Naive thymus-derived CD4-positive, alpha-beta T cell (primary cell): ENCODE data around the gene ACTN2. TPM values are rescaled to one million over a fixed set of nuclear protein-coding genes. Genes with fewer than 3 reads are reported as not detected.

Experiments used
- ATAC-seq: fragments of 150-1000 bp; cut with Tn5 transposase; 2 replicates; pipeline ENCODE4 v1.10.0; 2021; ENCODE audit warnings: mild to moderate bottlenecking, moderate library complexity
- CTCF ChIA-PET: fragments of 350-600 bp; sonication (Branson Sonifier 250); formaldehyde crosslinking; loops from one replicate; lab custom pipeline; 2021; ENCODE audit warnings: antibody characterized with exemption; lab: Charles Lee
- POLR2A ChIA-PET: fragments of 350-600 bp; sonication (Branson Sonifier 250); formaldehyde crosslinking; loops from one replicate; lab custom pipeline; 2021; ENCODE audit warnings: antibody characterized with exemption, inconsistent platforms; lab: Charles Lee
- DNase-seq, 9 donors: peaks; one replicate each; pipeline versions ENCODE4 v3.0.0 to v3.0.0-alpha.2; 2020 to 2022; ENCODE audit warnings: mixed read lengths in 1 of 9
- H3K27ac ChIP-seq: one replicate; pipeline ENCODE4 v1.7.0; 2013; ENCODE audit warnings: mild to moderate bottlenecking, low read depth, low read length, moderate library complexity
- H3K27me3 ChIP-seq, 2 donors: one replicate each; pipeline ENCODE4 v1.7.0; 2013; ENCODE audit warnings: low read length in 2 of 2, mild to moderate bottlenecking in 2 of 2, moderate library complexity in 2 of 2; ENCODE audit not compliant: control insufficient read depth in 2 of 2, insufficient read depth in 2 of 2
- H3K36me3 ChIP-seq, 3 experiments: 1 replicate in 2 of 3; 2 replicates in 1 of 3; pipeline ENCODE4 v1.7.0; 2013; ENCODE audit warnings: low read length in 3 of 3, mild to moderate bottlenecking in 3 of 3, moderate library complexity in 1 of 3; ENCODE audit not compliant: insufficient read depth in 3 of 3, control insufficient read depth in 2 of 3
- H3K4me1 ChIP-seq, 2 donors: one replicate each; pipeline ENCODE4 v1.7.0; 2013; ENCODE audit warnings: low read length in 2 of 2, mild to moderate bottlenecking in 2 of 2, moderate library complexity in 1 of 2; ENCODE audit not compliant: control insufficient read depth in 2 of 2, insufficient read depth in 2 of 2
- H3K4me3 ChIP-seq: 2 replicates; pipeline ENCODE4 v1.7.0; 2013; ENCODE audit warnings: mild to moderate bottlenecking, low read length
- H3K9me3 ChIP-seq, 3 experiments: 1 replicate in 2 of 3; 2 replicates in 1 of 3; pipeline ENCODE4 v1.7.0; 2013; ENCODE audit warnings: low read length in 3 of 3; ENCODE audit not compliant: control insufficient read depth in 2 of 3
- H3K27ac Mint-ChIP-seq, 9 donors: one replicate each; pipeline ENCODE4 v1.8.0; 2020 to 2022; ENCODE audit warnings: mixed read lengths in 9 of 9, mild to moderate bottlenecking in 8 of 9, moderate library complexity in 5 of 9, inconsistent platforms in 2 of 9
- H3K27me3 Mint-ChIP-seq, 5 donors: one replicate each; pipeline ENCODE4 v1.8.0; 2021 to 2022; ENCODE audit warnings: mixed read lengths in 5 of 5, mild to moderate bottlenecking in 1 of 5
- H3K36me3 Mint-ChIP-seq, 5 donors: one replicate each; pipeline ENCODE4 v1.8.0; 2020 to 2022; ENCODE audit warnings: mixed read lengths in 5 of 5, mild to moderate bottlenecking in 3 of 5, inconsistent platforms in 1 of 5
- H3K4me1 Mint-ChIP-seq, 7 donors: one replicate each; pipeline ENCODE4 v1.8.0; 2020 to 2022; ENCODE audit warnings: mixed read lengths in 7 of 7, mild to moderate bottlenecking in 3 of 7, inconsistent platforms in 1 of 7
- H3K4me3 Mint-ChIP-seq, 10 donors: one replicate each; pipeline ENCODE4 v1.8.0; 2020 to 2022; ENCODE audit warnings: mild to moderate bottlenecking in 10 of 10, mixed read lengths in 10 of 10, moderate library complexity in 6 of 10, inconsistent platforms in 2 of 10
- H3K9me3 Mint-ChIP-seq, 11 donors: one replicate each; pipeline ENCODE4 v1.8.0; 2020 to 2022; ENCODE audit warnings: mixed read lengths in 11 of 11, mild to moderate bottlenecking in 4 of 11, inconsistent platforms in 1 of 11, moderate library complexity in 1 of 11
- intact Hi-C, 2 donors: fragments of 100-400 bp; cut with micrococcal nuclease; formaldehyde crosslinking; loops; one replicate each; pipeline ENCODE4 v1.15.1; 2023
- polyA plus RNA-seq, 2 donors: library from polyadenylated mRNA; unstranded; fragments of 300-500 nt; fragmentation: Illumina TruSeq; gene quantifications; one replicate each; pipeline ENCODE4 v1.2.3, GENCODE V29; 2021
- total RNA-seq, 6 experiments: library from RNA in 5 of 6; stranded (reverse) in 5 of 6; gene quantifications; 1 replicate in 5 of 6; 2 replicates in 1 of 6; pipeline ENCODE4 v1.2.3 and lab custom pipeline; 2021 to 2026

ACTN2 gene
- total and polyA plus RNA-seq, 7 experiments from 2014 or later: not detected

DNA sequence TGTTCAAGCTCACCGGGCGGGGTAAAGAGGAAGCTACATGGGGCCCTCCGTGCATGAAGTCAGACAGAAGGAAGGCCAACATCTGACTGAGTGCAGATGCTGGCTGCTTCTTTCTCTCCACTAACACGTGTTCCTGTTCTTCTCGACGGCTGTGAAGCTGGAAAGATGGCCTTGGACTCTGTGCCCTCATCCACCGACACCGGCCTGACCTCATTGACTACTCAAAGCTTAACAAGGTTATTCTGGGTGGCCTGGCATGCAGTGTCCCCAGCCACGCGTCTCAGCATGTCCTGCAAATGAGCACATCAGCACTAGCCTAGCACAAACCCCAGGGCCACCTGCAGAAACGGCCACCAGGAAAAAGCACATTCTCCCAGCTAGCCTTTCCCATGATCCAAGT lies 41.2 kb downstream of the ACTN2 start:
- ChIA-PET CTCF (no interaction called here), POLR2A (no interaction called here)
- DNase-seq: no peak
- no peak overlapping the region for H3K27ac ChIP-seq
- Mint-ChIP-seq H3K9me3 (peaks cover 0 to 5% (median 0%) of the 10 kb centered on the region in 11 donors), H3K27ac (no peak overlapping the region), H3K4me3 (no peak overlapping the region), H3K27me3 (peaks cover 0 to 20% (median 2%) of the 10 kb centered on the region in 5 donors), H3K4me1 (no peaks in the 10 kb centered on the region), H3K36me3 (no peaks in the 10 kb centered on the region)
- ATAC-seq: no peak
- no peaks in the 10 kb centered on the region for H3K9me3 ChIP-seq
- no peaks in the 10 kb centered on the region for H3K27me3 ChIP-seq
- H3K4me1 ChIP-seq: no peaks in the 10 kb centered on the region
- no peaks in the 10 kb centered on the region for H3K36me3 ChIP-seq
- no peak overlapping the region for H3K4me3 ChIP-seq
- intact Hi-C loops: no loop called here

DNA sequence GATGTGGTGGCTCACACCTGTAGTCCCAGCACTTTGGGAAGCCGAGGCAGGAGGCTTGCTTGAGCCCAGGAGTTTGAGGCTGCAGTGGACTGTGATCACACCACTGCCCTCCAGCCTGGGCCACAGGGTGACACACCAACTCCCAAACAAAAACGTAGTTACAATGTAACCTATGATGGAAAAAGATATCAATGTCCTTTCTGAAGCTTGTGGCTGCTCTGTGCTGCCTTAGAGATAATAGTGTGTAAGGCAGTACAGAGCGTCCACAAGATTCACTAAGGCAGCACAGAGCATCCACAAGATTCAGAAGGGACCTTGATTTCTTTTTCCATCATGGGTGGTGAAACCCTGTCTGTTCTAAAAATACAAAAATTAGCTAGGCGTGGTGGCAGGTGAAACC lies 42.5 kb downstream of the ACTN2 start:
- Histone ChIP-seq H3K36me3 (no peaks in the 10 kb centered on the region), H3K9me3 (no peaks in the 10 kb centered on the region), H3K27ac (no peak overlapping the region), H3K27me3 (no peaks in the 10 kb centered on the region), H3K4me1 (no peaks in the 10 kb centered on the region), H3K4me3 (no peak overlapping the region)
- Mint-ChIP-seq H3K27ac (no peak overlapping the region), H3K36me3 (no peaks in the 10 kb centered on the region), H3K4me1 (no peaks in the 10 kb centered on the region), H3K9me3 (peaks cover 0 to 5% (median 0%) of the 10 kb centered on the region in 11 donors), H3K4me3 (no peak overlapping the region), H3K27me3 (peaks cover 0 to 20% (median 2%) of the 10 kb centered on the region in 5 donors)
- intact Hi-C loops: no loop called here
- POLR2A ChIA-PET: no interaction called here
- CTCF ChIA-PET: no interaction called here
- ATAC-seq (no peak), DNase-seq (no peak)

GRCh38 chr1:236733653-236734052 lies 47.4 kb downstream of the ACTN2 start:
- no peaks in the 10 kb centered on the region for H3K9me3 Mint-ChIP-seq
- Histone ChIP-seq H3K27me3 (no peaks in the 10 kb centered on the region), H3K4me1 (no peaks in the 10 kb centered on the region), H3K9me3 (no peaks in the 10 kb centered on the region), H3K36me3 (no peaks in the 10 kb centered on the region), H3K27ac (no peak overlapping the region), H3K4me3 (no peak overlapping the region)
- no peaks in the 10 kb centered on the region for H3K36me3 Mint-ChIP-seq
- H3K4me3 Mint-ChIP-seq: no peak overlapping the region
- ChIA-PET CTCF (no interaction called here), POLR2A (no interaction called here)
- H3K27me3 Mint-ChIP-seq: peaks cover 0 to 16% (median 0%) of the 10 kb centered on the region in 5 donors
- intact Hi-C loops: no loop called here
- H3K27ac Mint-ChIP-seq: no peak overlapping the region
- no peak for ATAC-seq
- DNase-seq: no peak
- peaks cover 0 to 3% (median 0%) of the 10 kb centered on the region in 7 donors for H3K4me1 Mint-ChIP-seq

DNA sequence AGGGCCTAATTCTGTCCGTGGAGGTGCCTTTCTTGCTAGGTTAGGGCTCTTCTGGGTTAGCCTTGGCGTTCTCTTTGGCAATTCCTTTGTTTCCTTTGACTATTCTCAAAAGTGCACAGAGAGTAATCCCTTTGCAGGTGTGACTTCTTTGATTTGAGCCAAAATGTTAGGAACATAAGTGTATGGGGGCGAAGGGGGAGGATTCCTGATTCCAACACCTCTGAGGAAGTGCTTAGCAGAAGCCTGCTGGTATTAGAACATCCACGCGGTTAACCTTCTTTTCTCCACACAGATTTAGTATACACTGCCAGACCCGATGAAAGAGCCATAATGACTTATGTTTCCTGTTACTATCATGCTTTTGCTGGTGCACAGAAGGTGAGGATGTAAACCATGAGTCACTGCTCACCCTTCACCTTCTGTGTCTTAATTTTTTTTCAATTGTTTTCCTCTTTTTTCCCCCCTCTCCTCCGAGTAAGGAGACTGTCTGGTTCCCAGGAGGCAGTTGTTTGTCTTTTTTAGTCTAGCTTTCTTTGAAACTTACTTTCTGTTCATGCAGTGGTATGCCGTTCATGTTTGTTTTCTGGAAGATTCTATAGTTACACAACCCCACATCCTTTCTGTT lies 48.0 kb downstream of the ACTN2 start:
- peaks cover 0 to 12% (median 0%) of the 10 kb centered on the region in 5 donors for H3K27me3 Mint-ChIP-seq
- no peak overlapping the region for H3K4me3 Mint-ChIP-seq
- Histone ChIP-seq H3K9me3 (no peaks in the 10 kb centered on the region), H3K4me1 (no peaks in the 10 kb centered on the region), H3K36me3 (no peaks in the 10 kb centered on the region), H3K4me3 (no peak overlapping the region), H3K27me3 (no peaks in the 10 kb centered on the region), H3K27ac (no peak overlapping the region)
- H3K9me3 Mint-ChIP-seq: no peaks in the 10 kb centered on the region
- ChIA-PET POLR2A (no interaction called here), CTCF (no interaction called here)
- no peaks in the 10 kb centered on the region for H3K36me3 Mint-ChIP-seq
- no peak overlapping the region for H3K27ac Mint-ChIP-seq
- intact Hi-C loops: no loop called here
- ATAC-seq: no peak
- DNase-seq: no peak
- H3K4me1 Mint-ChIP-seq: peaks cover 0 to 3% (median 0%) of the 10 kb centered on the region in 7 donors

DNA sequence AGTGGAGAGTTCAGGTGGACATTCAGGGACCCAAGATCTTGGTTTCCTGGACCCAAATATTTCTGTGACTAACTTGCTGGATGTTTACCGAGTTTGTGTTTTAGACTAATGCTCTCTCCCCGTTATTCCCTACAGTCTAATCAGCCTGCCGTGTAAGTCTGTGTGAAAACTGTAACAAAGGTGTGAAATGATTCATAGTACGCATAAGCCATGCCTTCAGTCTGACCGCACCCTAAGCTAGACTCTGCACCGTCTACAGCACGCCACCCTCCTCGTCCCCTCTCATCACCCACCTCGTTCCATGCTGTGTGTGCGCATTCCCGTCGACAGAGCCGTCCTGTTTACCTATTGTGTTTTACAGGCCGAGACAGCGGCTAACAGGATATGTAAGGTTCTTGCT lies 50.5 kb downstream of the ACTN2 start:
- no peaks in the 10 kb centered on the region for H3K27me3 ChIP-seq
- ATAC-seq (no peak), DNase-seq (no peak)
- H3K36me3 ChIP-seq: no peaks in the 10 kb centered on the region
- POLR2A ChIA-PET: no interaction called here
- CTCF ChIA-PET: no interaction called here
- no peak overlapping the region for H3K27ac ChIP-seq
- H3K4me1 Mint-ChIP-seq: peaks cover 0 to 3% (median 0%) of the 10 kb centered on the region in 7 donors
- no peaks in the 10 kb centered on the region for H3K4me1 ChIP-seq
- no peaks in the 10 kb centered on the region for H3K36me3 Mint-ChIP-seq
- no peak overlapping the region for H3K4me3 ChIP-seq
- H3K9me3 Mint-ChIP-seq: no peaks in the 10 kb centered on the region
- H3K9me3 ChIP-seq: no peaks in the 10 kb centered on the region
- H3K27ac Mint-ChIP-seq: no peak overlapping the region
- H3K27me3 Mint-ChIP-seq: peaks cover 0 to 7% (median 1%) of the 10 kb centered on the region in 5 donors
- no peak overlapping the region for H3K4me3 Mint-ChIP-seq
- intact Hi-C loops: no loop called here

- H3K27ac Mint-ChIP-seq: peak overlapping the region in 1 of 9 donors; percentile 10
- H3K4me3 ChIP-seq: no peak overlapping the region
- no peaks in the 10 kb centered on the region for H3K4me1 ChIP-seq
- ChIA-PET POLR2A (no interaction called here), CTCF (no interaction called here)
- no peaks in the 10 kb centered on the region for H3K36me3 Mint-ChIP-seq
- intact Hi-C loops: no loop called here
- no peak for DNase-seq
- no peaks in the 10 kb centered on the region for H3K4me1 Mint-ChIP-seq
- H3K9me3 ChIP-seq: no peaks in the 10 kb centered on the region
- ATAC-seq: no peak
- H3K27me3 Mint-ChIP-seq: peaks cover 0 to 13% (median 2%) of the 10 kb centered on the region in 5 donors
- no peaks in the 10 kb centered on the region for H3K27me3 ChIP-seq
- H3K27ac ChIP-seq: no peak overlapping the region
- H3K36me3 ChIP-seq: no peaks in the 10 kb centered on the region
- no peak overlapping the region for H3K4me3 Mint-ChIP-seq
- H3K9me3 Mint-ChIP-seq: no peaks in the 10 kb centered on the region
These were observed 55.5 kb downstream of the ACTN2 start for GRCh38 chr1:236741753-236742152.

GRCh38 chr1:236742421-236743160 lies 56.3 kb downstream of the ACTN2 start:
- H3K9me3 Mint-ChIP-seq: no peaks in the 10 kb centered on the region
- Histone ChIP-seq H3K36me3 (no peaks in the 10 kb centered on the region), H3K27me3 (no peaks in the 10 kb centered on the region), H3K27ac (no peak overlapping the region), H3K4me1 (no peaks in the 10 kb centered on the region), H3K4me3 (no peak overlapping the region), H3K9me3 (no peaks in the 10 kb centered on the region)
- intact Hi-C loops: no loop called here
- DNase-seq: no peak
- ChIA-PET POLR2A (no interaction called here), CTCF (no interaction called here)
- H3K4me3 Mint-ChIP-seq: no peak overlapping the region
- peaks cover 0 to 13% (median 5%) of the 10 kb centered on the region in 5 donors for H3K27me3 Mint-ChIP-seq
- H3K4me1 Mint-ChIP-seq: no peaks in the 10 kb centered on the region
- H3K36me3 Mint-ChIP-seq: no peaks in the 10 kb centered on the region
- no peak for ATAC-seq
- no peak overlapping the region for H3K27ac Mint-ChIP-seq
